ENCODE measurements around the gene NFYC. TPM values are rescaled to one million over a fixed set of nuclear protein-coding genes. Genes with fewer than 3 reads are reported as not detected.

Gene NFYC
- total RNA-seq, 4 donors from 2014 or later, result 30.3 to 36.3 (median 33.3) TPM

DNA sequence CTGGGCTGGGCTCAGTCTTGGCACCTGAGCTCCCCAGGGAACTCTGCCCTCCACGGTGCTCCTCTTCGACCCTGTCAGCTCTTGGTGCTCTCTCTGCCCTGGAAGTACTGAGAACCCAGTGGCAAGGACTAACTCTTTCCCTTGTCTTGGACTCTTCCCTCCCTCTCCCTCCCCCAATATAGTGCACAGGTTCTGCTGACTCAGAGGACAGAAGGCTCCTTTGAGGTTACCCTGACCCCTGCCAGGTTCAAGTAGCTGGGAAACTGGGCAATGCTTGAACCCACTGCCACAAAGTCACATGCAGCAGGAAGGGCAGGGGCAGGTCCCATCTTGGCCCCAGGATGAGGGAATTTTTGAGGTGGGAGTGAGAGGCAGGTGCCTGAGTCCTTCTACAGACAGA lies 112.4 kb downstream of the NFYC start:
- 54 to 70% methylated on average over 2 of the region's 2 CpGs for WGBS, 2 donors

DNA sequence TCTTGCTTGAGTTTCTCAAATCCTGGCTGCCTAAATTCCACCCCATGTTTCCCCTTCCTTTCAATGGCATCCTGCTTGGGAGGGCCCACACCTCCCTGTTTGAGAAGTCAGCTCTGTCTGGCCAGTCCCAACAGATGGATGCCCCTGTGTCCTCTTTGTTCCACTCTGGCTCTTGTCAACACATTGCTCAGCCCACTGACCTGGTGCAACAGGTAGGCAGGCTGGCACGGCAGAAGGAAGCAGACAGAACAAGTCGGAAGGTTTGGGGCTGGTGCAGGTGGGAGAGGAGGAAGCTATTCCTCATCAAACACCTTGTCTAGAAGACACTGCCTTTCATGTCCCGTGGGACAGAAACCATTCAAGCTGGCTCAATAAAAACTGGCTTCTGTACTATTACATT lies 114.7 kb downstream of the NFYC start:
- Histone ChIP-seq H3K4me3 (no peak overlapping the region), H3K9me3 (no peaks in the 10 kb centered on the region), H3K27ac (no peak overlapping the region), H3K36me3 (no peaks in the 10 kb centered on the region), H3K27me3 (no peaks in the 10 kb centered on the region), H3K4me1 (peaks cover 0 to 48% (median 12%) of the 10 kb centered on the region in 4 donors)
- no peak for TF ChIP-seq POLR2A (IDR thresholded peaks at IDR 0.05)
- no peak for DNase-seq (ENCODE audit: low spot score in 2 of 2)
- WGBS, 2 donors, result 88% methylated on average over 3 of the region's 3 CpGs

More for the DNA sequence above, 112.4 kb downstream of the NFYC start:
- TF ChIP-seq POLR2A (IDR thresholded peaks at IDR 0.05), result no peak
- TF ChIP-seq, protein P1, sequence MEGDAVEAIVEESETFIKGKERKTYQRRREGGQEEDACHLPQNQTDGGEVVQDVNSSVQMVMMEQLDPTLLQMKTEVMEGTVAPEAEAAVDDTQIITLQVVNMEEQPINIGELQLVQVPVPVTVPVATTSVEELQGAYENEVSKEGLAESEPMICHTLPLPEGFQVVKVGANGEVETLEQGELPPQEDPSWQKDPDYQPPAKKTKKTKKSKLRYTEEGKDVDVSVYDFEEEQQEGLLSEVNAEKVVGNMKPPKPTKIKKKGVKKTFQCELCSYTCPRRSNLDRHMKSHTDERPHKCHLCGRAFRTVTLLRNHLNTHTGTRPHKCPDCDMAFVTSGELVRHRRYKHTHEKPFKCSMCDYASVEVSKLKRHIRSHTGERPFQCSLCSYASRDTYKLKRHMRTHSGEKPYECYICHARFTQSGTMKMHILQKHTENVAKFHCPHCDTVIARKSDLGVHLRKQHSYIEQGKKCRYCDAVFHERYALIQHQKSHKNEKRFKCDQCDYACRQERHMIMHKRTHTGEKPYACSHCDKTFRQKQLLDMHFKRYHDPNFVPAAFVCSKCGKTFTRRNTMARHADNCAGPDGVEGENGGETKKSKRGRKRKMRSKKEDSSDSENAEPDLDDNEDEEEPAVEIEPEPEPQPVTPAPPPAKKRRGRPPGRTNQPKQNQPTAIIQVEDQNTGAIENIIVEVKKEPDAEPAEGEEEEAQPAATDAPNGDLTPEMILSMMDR (IDR thresholded peaks at IDR 0.05), result no peak
- no peak for TF ChIP-seq EP300 (IDR thresholded peaks at IDR 0.05)
- H3K9me3 ChIP-seq, result no peaks in the 10 kb centered on the region
- H3K4me3 ChIP-seq, result no peak overlapping the region
- H3K27me3 ChIP-seq, result no peaks in the 10 kb centered on the region
- H3K36me3 ChIP-seq, result no peaks in the 10 kb centered on the region
- no peak overlapping the region for H3K27ac ChIP-seq
- H3K4me1 ChIP-seq, result peaks cover 0 to 69% (median 25%) of the 10 kb centered on the region in 4 donors
- no peak for DNase-seq (ENCODE audit: low spot score in 2 of 2)

DNA sequence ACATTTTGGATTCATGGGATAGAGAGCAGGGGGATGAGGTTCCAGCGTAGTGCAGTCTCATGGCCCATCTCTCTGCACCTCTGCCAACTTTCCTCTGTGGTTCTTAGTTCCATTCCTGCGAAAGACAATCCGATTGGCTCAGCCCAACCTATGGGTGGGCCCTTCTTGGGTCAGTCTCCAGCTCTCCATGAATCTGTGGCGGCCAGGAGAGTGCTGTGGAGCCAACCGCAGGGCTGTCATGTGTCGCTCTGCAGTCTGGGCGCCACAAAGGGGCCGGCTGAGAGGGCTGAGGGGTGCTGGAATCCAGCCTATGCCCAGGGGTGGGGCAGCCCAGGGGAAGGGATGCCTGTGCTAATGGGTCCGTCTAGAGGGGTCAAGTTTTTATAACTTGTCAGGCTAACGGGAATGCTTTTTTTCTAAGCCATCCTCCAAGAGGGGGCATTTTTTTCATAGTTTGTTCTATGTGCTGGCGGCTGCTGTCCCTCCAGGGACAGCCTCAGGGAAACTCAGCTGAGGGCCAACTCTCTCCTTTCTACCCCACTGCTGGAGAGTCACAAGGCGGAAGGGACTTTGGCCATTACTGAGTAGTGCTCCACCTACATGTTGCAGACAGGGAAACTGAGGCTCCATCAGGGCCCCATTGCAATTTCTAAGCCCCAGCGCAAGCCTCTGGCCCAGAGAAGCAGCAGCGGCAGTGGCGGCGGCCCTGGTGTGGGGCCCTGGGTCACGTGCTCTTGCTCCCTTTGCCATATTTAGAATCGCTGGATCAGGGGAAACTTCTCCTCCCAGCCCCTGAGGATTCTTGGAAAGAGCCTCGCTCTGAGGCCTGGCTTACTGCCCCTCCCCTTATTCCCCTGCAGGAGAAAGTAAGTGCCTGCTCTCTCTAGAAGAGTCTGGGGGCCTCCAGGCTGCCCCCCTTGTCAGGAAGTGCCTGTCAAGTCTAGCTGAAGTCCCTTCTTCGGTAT lies 115.5 kb downstream of the NFYC start:
- peak overlapping the region in 2 of 4 donors; percentile 41 to 51 for H3K27ac ChIP-seq
- TF ChIP-seq POLR2A (IDR thresholded peaks at IDR 0.05) (no peak), EP300 (IDR thresholded peaks at IDR 0.05) (no peak)
- TF ChIP-seq, protein P1 (IDR thresholded peaks at IDR 0.05), result no peak
- H3K4me3 ChIP-seq, result no peak overlapping the region
- peaks cover 0 to 41% (median 4%) of the 10 kb centered on the region in 4 donors for H3K4me1 ChIP-seq
- no peaks in the 10 kb centered on the region for H3K36me3 ChIP-seq
- 47 to 50% methylated on average over 17 to 20 of the region's 20 CpGs for WGBS, 2 donors
- H3K9me3 ChIP-seq, result no peaks in the 10 kb centered on the region
- H3K27me3 ChIP-seq, result no peaks in the 10 kb centered on the region
- DNase-seq (ENCODE audit: low spot score in 2 of 2), result peak in 1 of 2 donors; percentile 24

DNA sequence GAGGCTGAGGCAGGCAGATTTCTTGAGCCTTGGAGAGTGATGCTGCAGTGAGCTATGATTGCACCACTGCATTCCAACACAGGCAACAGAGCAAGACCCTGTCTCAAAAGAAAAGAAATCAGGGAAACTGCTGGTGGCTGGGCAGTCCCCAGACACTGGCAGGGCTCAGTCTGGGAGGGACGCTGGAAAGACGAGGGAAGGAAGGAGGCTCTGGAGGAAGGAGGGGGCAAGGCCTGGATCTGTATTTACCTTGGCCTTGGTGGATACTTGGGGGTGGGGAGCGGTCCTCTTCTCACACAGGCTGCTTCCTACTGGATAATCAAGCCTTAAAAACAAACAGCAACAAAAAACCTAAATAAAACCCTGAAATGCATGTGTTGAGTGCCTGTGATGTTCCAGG lies 116.5 kb downstream of the NFYC start:
- no peak for DNase-seq (ENCODE audit: low spot score in 2 of 2)
- TF ChIP-seq POLR2A (IDR thresholded peaks at IDR 0.05) (no peak), EP300 (IDR thresholded peaks at IDR 0.05) (no peak)
- TF ChIP-seq, protein P1 (IDR thresholded peaks at IDR 0.05), result no peak
- no peaks in the 10 kb centered on the region for H3K27me3 ChIP-seq
- no peaks in the 10 kb centered on the region for H3K36me3 ChIP-seq
- WGBS, 2 donors, result 48 to 56% methylated on average over 3 of the region's 3 CpGs
- peaks cover 0 to 31% (median 3%) of the 10 kb centered on the region in 4 donors for H3K4me1 ChIP-seq
- no peaks in the 10 kb centered on the region for H3K9me3 ChIP-seq
- H3K27ac ChIP-seq, result peak overlapping the region in 1 of 4 donors; percentile 51
- no peak overlapping the region for H3K4me3 ChIP-seq

DNA sequence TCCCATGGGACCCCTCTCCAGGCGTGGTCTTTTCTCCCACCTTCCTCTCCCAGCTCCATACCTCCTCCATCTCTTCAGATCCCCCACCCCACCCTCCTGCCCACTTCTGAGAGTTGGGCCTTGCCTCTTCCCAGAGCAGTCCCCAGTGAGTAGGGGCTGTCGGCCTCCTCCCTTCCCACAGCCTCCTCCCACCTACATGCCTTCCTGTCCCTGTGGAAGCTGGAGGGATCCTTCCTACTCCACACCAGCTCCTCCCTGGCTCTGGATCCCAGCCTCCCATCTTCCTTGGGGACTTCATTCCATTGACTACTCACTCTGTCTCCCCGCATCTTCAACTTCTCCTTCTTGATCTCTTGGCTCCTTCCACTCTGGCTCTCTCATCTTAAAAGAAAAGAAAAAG lies 116.9 kb downstream of the NFYC start:
- DNase-seq (ENCODE audit: low spot score in 2 of 2), result no peak
- no peaks in the 10 kb centered on the region for H3K27me3 ChIP-seq
- H3K4me1 ChIP-seq, result peaks cover 0 to 29% (median 3%) of the 10 kb centered on the region in 4 donors
- H3K4me3 ChIP-seq, result no peak overlapping the region
- peak overlapping the region in 1 of 4 donors; percentile 51 for H3K27ac ChIP-seq
- 48 to 53% methylated on average over 3 of the region's 3 CpGs for WGBS, 2 donors
- H3K36me3 ChIP-seq, result no peaks in the 10 kb centered on the region
- no peaks in the 10 kb centered on the region for H3K9me3 ChIP-seq
- TF ChIP-seq EP300 (IDR thresholded peaks at IDR 0.05) (no peak), POLR2A (IDR thresholded peaks at IDR 0.05) (no peak)
- TF ChIP-seq, protein P1 (IDR thresholded peaks at IDR 0.05), result no peak
